Effector CD4-positive, alpha-beta T cell (primary cell): ENCODE results near the gene CCL24.
"Not testable (repeated sequence)": the region's sequence is repeated elsewhere in the genome, so short reads cannot be mapped to it uniquely, and the experiment has no call there.

Source experiments
- DNase-seq: peaks from one replicate; pipeline ENCODE4 v3.0.0-alpha.2; 2020

Gene CCL24

GRCh38 chr7:75818472-75818871 is 4.9 kb upstream of the CCL24 start:
- no peak for DNase-seq

DNA sequence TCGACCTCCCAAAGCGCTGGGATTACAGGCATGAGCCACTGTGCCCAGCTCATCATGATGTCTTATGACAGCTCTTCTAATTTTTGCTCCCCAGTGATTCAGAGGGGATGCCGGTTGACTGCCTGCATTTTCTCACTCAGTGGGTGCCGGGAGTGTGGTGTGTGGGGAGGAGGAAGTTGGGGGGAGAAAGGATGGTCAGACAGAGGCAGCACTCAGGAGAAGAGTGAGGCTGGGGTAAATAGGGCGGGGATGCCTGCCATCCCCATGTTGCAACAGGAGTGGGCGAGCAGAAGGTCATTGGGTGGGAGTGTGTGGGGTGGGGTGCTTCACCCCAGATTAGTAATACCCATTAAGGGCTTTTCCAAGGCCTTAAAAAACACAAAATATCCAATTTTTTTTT is 3.5 kb upstream of the CCL24 start:
- DNase-seq = no peak

DNA sequence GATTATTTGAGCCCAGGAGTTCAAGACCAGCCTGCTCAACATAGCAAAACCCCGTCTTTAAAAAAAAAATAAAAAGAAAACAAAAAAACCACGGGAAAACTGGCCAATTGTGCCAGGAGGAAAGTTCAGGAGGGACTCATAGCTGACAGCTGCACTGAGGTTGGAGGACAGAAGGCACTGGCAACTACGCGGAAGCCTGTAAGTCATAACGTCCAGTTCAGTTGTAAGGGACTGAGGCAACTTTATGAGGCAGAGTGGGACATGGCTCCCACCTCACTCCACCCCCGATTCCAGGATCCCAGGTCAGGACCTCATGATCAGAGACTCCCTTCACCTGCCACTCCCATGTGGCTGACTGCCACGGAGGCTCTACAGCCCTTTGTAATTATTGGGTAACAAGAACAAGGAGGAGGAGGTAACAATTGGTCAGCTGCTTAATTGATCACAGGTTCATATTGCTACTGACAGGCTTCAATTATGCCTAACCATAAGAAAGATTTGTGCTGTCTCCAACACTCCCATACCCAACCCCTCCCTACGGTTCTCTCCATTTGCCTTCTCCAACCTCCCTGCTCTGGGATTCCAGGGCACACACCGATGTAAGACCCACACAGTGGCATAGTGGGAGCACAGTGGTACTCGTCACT is 1.9 kb upstream of the CCL24 start:
- no peak for DNase-seq

DNA sequence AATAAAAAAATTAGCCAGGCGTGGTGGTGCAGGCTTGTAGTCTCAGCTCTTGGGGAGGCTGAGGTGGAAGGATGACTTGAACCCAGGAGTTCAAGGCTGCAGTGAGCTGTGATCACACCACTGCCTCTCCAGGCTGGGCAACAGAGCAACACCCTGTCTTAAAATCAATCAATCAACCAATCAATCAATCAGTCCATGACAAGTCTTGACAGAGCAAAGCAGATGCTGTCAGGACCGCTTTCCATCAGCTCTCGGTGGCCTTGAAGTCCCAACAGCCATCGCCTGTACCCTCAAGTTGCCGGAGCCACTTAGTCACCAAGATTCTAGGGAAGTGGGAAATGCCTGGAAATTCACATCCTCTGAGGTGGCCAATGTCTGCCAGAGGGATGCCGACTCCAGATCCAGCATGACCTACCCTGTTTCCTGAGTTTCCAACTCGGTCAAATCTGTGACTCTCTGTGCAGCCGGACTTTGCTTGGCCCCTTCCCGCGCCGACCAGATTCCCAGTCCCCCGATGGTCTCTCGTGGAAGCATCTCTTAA is 871 bp upstream of the CCL24 start:
- DNase-seq = no peak

- DNase-seq = no peak
Measured at GRCh38 chr7:75813084-75813483, 522 bp downstream of the CCL24 start.

DNA sequence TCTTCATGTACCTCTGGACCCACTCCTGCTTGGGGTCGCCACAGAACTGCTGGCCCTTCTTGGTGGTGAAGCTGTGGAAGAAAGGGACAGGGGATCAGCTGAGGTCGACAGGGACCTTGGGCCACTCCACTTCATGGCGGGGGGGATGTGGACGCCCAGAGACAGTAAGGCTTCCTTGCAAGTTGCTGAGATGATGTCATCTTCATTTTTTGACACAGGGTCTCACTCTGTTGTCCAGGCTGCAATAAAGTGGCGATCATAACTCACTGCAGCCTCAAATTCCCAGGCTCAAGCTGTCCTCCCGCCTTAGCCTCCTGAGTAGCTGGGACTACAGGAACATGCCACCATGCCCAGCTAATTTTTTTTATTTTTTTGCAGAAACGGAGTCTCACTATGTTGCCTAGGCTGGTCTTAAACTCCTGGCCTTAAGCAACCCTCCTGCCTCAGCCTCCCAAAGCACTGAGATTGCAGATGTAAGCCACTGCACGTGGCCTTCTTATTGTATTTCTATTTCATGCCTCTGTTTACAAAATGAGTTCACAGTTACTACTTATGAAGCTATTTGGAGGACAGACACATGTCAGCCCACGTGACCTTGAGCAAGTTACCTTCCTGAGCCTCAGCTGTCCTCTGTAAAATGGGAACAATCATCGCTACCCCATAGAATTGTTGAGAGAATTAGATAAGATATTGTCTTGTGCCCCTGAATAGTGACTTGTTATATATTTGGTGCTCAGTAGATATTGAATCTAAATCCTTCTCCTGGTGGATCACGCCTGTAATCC is 1.5 kb downstream of the CCL24 start:
- DNase-seq = no peak

- DNase-seq = no peak
Measured at GRCh38 chr7:75809396-75809795, 4.2 kb downstream of the CCL24 start.

DNA sequence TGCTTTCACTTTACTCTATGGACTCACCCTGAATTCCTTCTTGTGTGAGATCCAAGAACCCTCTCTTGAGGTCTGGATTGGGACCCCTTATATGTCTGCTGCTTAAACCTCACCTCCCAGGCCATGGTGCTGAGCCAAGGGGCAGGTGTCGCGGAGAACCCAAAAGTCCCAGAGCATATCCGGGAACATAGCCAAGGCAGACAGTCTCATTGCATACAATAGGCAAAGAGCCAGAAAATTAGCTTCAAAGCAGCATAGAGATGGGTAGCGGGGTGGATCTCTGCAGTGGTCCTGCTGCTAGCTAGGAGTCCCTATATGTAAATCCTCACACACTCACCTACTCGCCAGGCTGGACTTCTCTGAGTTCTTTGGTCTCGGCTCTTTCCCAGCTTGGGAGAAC is 5.5 kb downstream of the CCL24 start:
- DNase-seq = no peak

DNA sequence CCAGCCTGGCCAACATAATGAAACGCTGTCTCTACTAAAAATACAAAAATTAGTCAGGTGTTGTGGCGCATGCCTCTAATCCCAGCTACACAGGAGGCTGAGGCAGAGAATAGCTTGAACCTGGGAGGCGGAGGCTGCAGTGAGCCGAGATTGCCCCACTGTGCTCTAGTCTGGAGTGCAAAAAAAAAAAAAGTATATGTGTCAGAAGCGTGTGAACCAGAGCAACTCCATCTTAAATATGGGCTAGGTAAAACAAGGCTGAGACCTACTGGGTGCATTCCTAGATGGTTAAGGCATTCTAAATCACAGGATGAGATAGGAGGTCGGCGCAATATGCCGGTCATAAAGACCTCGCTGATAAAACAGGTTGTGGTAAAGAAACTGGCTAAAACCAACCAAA is 6.2 kb downstream of the CCL24 start:
- no peak for DNase-seq

GRCh38 chr7:75806560-75807307 is 6.9 kb downstream of the CCL24 start:
- no peak for DNase-seq

GRCh38 chr7:75804705-75805104 is 8.9 kb downstream of the CCL24 start:
- DNase-seq = no peak

GRCh38 chr7:75804004-75804403 is 9.6 kb downstream of the CCL24 start:
- DNase-seq = no peak

DNA sequence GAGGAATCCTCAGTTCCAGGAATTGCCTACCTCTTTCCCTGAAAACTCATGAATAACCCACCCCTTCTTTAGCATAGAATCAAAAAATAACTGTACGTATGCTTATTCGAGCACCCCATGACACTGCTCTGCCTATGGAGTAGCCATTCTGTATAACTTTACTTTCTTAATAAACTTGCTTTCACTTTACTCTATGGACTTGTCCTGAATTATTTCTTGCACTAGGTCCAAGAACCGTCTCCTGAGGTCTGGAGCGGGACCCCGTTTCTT is 11.1 kb downstream of the CCL24 start:
- DNase-seq = no peak

DNA sequence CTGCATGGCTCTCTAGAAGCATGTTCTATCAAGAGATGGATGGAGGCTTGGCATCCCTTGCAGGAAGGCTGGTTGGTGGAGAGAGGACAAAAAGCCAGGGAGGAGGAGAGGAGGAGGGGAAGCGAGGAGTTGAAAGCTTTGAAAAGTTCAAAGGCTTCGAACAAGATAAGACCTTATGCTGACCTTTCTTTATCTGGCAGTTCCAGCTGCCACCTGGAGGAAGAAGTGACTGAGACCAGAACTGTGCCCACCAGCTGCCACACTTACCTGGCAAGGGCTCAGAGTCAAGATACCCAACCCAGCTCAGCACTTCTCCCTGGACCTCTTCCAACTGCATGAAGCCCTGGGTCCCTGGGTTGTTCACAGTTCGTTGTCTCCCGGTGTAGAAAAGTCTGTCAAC is 14.8 kb downstream of the CCL24 start:
- no peak for DNase-seq

DNA sequence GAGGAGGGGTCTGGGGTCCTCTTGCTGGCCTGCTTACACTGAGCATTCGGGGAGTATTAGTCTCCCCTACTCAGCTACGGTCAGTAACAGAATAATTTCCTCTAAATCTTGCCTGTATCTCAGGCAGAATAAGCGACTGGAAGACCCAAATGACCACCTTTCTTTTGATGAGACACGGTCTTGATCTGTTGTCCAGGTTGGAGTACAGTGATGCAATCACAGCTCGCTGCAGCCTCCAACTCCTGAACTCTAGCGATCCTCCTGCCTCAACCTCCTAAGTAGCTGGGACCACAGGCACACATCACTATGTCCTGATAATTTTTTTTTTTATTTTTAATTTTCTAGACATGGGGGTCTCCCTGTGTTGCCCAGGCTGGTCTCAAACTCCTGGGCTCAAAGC is 17.2 kb downstream of the CCL24 start:
- DNase-seq = no peak

DNA sequence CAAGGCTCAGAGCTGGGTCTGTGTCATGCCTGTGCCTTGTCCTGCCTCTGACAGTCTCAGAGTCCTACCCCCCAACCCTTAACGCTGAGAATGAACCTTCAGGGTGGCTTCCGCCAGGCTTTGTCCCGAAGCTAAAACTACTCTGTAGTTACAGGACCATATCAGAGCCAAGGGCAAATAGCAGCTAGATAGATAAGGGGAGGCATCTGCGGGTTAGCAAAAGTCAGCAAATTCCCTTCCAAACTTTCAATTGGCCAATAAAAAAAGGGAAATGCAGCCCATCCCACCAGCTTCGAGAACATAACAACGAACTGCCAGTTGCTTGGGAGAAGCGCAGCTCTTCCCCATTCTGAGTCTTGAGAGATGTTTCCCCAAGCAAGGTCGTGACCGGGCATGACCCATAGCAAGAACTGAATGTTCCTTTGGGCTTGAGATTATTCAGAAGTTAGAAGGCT is 17.7 kb downstream of the CCL24 start:
- DNase-seq = no peak

- no peak for DNase-seq
Measured at GRCh38 chr7:75793676-75794075, 19.9 kb downstream of the CCL24 start.

GRCh38 chr7:75792567-75792966 is 21.0 kb downstream of the CCL24 start:
- not testable (repeated sequence) for DNase-seq

DNA sequence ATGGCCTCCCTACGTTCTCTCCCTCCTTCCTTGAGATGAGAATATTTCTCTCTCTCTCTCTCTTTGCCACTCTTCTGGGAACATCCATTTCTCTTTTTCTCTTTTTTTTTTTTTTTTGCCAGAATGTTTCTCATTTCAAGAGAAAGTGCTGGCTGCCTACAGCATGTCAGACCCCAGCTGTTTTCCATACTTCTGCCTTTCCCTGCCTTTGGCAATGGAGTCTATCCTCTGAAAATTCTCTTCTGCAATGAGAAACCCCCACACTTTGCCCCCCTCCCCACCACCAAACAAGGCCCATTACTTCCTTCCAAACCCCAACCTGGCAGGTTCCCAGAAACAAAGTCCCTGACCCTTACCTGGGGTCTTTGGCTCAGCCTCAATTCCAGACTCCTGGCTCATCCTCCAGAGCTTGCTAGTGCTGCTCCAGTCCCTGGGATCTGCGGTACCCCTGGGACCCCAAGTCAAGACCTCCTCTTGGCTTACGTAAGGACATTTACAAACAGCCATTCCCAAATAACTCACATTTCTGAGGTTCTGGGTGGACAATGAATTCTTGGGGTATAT is 24.2 kb downstream of the CCL24 start:
- no peak for DNase-seq

DNA sequence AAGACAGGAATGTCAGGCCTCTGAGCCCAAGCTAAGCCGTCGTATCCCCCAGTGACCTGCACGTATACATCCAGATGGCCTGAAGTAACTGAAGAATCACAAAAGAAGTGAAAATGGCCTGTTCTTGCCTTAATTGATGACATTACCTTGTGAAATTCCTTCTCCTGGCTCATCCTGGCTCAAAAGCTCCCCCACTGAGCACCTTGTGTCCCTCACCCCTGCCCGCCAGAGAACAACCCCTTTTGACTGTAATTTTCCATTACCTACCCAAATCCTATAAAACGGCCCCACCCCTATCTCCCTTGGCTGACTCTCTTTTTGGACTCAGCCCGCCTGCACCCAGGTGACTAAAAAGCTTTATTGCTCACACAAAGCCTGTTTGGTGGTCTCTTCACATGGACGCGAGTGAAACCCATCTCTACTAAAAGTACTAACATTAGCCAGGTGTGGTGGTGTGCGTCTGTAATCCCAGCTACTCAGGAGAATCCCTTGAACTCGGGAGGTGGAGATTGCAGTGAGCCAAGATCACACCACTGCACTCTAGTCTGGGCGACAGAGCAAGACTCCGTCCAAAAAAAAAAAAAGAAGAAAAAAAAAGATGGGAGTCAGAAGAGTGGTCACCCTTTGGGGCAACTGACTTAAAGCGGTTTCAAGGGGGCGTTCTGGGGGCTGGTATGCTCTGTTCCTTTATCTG is 25.3 kb downstream of the CCL24 start:
- not testable (repeated sequence) for DNase-seq

GRCh38 chr7:75783058-75783457 is 30.5 kb downstream of the CCL24 start:
- not testable (repeated sequence) for DNase-seq

GRCh38 chr7:75780647-75781273 is 32.8 kb downstream of the CCL24 start:
- not testable (repeated sequence) for DNase-seq
